ENCODE measurements around the gene TSR3.

The TSR3 gene

DNA sequence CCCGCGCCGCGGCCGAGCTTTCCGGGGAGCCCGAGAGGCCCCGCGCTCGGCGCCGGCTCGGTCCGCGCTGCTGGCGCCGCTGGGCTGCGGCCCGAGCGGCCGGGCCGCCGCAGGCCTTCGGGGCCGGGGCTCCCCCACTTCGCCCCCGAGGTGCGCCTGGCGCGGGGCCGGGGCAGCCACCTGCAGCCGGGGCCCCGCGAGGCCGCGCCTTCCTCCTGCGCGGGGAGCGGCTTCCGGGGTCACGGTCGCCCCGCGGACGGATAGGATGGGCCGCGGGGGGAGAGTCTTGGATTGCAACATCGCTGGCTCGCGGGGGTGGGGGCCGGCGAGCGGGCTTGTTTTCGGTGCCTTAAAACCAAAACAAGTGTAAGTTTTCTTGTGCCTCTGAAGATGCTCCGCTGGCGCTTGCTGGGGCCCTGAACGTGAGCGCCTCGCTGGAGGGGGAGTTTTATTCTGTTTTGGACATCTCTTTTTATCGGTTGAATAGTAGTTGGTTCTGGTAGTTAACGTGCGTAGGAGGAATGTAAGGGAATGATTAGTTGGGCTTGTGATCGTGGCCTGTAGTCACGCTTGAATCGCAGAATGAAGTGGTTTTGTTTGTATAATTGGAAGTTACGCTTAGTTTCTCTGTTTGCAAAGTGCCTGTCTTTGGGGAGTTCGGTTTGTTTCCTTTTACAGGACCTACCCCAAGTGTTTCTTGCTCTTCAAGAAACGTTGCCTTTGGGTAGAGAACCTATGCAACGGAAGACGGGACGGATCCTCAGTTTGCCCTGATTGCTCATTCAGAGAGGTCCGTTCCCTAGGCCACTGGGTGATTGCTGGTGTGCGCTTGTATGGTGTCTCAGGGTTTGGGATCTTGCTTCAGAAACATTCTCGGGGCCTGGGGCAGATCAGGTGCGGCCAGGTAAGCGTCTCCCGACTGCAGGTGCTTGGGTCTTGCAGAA is 41.5 kb downstream of the TSR3 start:
- no peak for DNase-seq (ENCODE audit: low spot score)
- TF ChIP-seq, protein P1, sequence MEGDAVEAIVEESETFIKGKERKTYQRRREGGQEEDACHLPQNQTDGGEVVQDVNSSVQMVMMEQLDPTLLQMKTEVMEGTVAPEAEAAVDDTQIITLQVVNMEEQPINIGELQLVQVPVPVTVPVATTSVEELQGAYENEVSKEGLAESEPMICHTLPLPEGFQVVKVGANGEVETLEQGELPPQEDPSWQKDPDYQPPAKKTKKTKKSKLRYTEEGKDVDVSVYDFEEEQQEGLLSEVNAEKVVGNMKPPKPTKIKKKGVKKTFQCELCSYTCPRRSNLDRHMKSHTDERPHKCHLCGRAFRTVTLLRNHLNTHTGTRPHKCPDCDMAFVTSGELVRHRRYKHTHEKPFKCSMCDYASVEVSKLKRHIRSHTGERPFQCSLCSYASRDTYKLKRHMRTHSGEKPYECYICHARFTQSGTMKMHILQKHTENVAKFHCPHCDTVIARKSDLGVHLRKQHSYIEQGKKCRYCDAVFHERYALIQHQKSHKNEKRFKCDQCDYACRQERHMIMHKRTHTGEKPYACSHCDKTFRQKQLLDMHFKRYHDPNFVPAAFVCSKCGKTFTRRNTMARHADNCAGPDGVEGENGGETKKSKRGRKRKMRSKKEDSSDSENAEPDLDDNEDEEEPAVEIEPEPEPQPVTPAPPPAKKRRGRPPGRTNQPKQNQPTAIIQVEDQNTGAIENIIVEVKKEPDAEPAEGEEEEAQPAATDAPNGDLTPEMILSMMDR (IDR thresholded peaks at IDR 0.05; ENCODE audit: poor library complexity, severe bottlenecking) = no peak
- Histone ChIP-seq H3K4me1 (ENCODE audit: insufficient read depth, poor library complexity, severe bottlenecking) (peaks cover 9% of the 10 kb centered on the region), H3K9me3 (ENCODE audit: severe bottlenecking) (no peaks in the 10 kb centered on the region), H3K4me3 (ENCODE audit: severe bottlenecking) (peak overlapping the region; percentile 46), H3K27me3 (ENCODE audit: insufficient read depth, poor library complexity, severe bottlenecking) (no peaks in the 10 kb centered on the region), H3K36me3 (ENCODE audit: low read depth) (peaks cover 42% of the 10 kb centered on the region), H3K27ac (ENCODE audit: poor library complexity, severe bottlenecking) (peak overlapping the region; percentile 84)
- ATAC-seq (ENCODE audit: low read depth) = no peak

DNA sequence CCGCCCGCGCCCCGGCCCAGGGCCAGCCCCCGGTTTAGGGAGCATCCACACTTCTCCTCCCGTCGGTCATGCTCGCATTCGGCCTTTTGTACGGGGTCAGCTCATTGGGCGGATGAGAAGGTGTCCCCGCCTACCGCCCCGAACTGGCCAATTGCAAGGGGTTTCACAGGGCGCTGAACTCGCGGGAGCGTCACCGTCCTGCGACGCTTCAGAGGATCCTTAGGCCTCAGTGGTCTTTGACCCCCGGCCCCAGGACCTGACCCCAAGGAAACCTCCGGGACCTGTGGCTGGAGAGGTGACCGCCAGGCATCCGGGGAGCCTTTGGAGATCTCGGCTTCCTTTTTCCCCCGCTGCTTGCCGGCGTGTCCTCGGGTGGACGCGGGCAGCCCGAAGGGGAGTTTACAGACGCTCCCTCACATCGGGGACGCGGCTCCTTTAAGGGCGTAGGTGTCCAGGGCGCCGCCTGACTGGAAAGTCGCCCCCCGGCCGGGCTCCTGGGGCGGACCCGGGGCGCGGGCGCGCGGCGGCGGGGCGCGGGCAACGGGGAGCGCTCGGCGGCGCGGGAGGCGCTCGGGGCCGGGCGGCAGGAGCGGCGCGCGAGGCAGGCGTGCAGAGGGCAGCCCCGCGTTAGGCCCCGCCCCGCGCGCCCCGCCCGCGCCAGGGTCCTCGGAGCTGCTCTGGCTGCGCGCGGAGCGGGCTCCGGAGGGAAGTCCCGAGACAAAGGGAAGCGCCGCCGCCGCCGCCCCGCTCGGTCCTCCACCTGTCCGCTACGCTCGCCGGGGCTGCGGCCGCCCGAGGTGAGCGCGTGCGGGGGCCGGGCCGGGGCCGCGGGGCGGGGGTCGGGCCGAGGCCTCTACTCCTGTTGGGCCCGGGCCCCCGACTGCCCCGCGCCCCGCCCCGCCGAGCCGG is 42.4 kb downstream of the TSR3 start, which contains the start of gene UBE2I:
UBE2I (plus strand) TSS at position 660 of the 909 bp plus-strand sequence. CDS start 4,395 bp downstream, outside the sequence.
- Histone ChIP-seq H3K4me1 (ENCODE audit: insufficient read depth, poor library complexity, severe bottlenecking) (peaks cover 9% of the 10 kb centered on the region), H3K4me3 (ENCODE audit: severe bottlenecking) (peak within 1 kb of the TSS; percentile 46), H3K9me3 (ENCODE audit: severe bottlenecking) (no peaks in the 10 kb centered on the region), H3K36me3 (ENCODE audit: low read depth) (peaks cover 33% of the 10 kb centered on the region), H3K27ac (ENCODE audit: poor library complexity, severe bottlenecking) (peak within 1 kb of the TSS; percentile 84), H3K27me3 (ENCODE audit: insufficient read depth, poor library complexity, severe bottlenecking) (no peaks in the 10 kb centered on the region)
- DNase-seq (ENCODE audit: low spot score) (peak; percentile 97), ATAC-seq (ENCODE audit: low read depth) (peak; percentile 86)
- TF ChIP-seq, protein P1 (IDR thresholded peaks at IDR 0.05; ENCODE audit: poor library complexity, severe bottlenecking) = no peak

DNA sequence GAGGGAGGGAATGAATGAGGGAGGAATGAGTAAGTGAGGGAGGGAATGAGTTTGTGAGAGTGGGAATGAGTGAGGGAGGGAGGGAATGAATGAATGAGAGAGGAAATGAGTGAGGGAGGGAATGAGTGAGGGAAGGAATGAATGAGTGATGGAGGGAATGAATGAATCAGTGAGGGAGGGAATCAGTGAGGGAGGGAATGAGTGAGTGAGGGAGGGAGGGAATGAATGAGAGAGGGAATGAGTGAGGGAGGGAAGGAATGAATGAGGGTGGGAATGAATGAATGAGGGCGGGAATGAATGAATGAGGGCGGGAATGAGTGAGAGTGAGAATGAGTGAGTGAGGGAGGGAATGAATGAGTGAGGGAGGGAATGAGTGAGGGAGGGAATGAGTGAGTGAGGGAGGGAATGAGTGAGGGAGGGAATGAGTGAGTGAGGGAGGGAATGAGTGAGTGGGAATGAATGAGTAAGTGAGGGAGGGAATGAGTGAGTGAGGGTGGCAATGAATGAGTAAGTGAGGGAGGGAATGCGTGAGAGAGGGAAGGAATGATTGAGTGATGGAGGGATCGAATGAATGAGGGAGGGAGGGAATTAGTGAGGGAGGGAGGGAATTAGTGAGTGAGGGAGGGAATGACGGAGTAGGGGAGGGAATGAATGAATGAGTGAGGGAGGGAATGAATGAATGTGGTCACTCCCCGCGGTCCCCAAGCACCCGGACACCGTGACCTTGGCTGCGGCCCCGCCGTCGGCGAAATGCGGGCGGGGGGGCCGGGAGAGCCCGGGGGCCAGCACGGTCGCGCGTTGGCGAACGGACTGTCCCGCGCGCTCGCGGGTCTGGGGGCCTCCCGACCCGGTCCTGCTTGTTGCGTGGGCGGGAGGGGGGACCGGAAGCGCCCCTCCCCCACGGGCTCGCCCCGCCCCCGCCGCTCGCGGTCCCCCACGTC is 43.4 kb downstream of the TSR3 start:
- TF ChIP-seq, protein P1 (IDR thresholded peaks at IDR 0.05; ENCODE audit: poor library complexity, severe bottlenecking) = no peak
- Histone ChIP-seq H3K9me3 (ENCODE audit: severe bottlenecking) (no peaks in the 10 kb centered on the region), H3K4me3 (ENCODE audit: severe bottlenecking) (peak overlapping the region; percentile 46), H3K36me3 (ENCODE audit: low read depth) (peaks cover 25% of the 10 kb centered on the region), H3K27me3 (ENCODE audit: insufficient read depth, poor library complexity, severe bottlenecking) (no peaks in the 10 kb centered on the region), H3K27ac (ENCODE audit: poor library complexity, severe bottlenecking) (peak overlapping the region; percentile 84), H3K4me1 (ENCODE audit: insufficient read depth, poor library complexity, severe bottlenecking) (peaks cover 9% of the 10 kb centered on the region)
- DNase-seq (ENCODE audit: low spot score) = no peak
- peak; percentile 18; the same call in 1 of the 3 replicates for ATAC-seq (ENCODE audit: low read depth)

DNA sequence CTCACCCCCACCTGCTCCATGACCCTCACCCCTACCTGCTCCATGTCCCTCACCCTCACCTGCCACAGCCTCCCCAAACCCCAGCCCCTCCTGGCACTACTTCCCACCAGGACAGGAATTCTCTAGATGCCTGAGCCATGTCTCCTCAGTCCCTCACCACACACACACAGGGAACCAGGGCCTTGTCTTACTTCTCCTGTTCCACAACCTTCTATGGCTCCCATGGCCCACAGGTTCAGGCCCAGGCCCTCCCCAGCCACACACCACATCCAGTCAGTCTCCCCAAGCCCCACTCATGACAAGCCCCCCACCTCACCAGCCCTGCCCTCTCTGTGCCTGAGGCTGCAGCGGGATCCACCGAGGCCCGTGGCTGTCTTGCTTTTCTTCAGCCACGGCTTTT is 45.3 kb downstream of the TSR3 start:
- no peak for ATAC-seq (ENCODE audit: low read depth)
- Histone ChIP-seq H3K4me1 (ENCODE audit: insufficient read depth, poor library complexity, severe bottlenecking) (peaks cover 10% of the 10 kb centered on the region), H3K4me3 (ENCODE audit: severe bottlenecking) (no peak overlapping the region), H3K27me3 (ENCODE audit: insufficient read depth, poor library complexity, severe bottlenecking) (no peaks in the 10 kb centered on the region), H3K9me3 (ENCODE audit: severe bottlenecking) (no peaks in the 10 kb centered on the region), H3K27ac (ENCODE audit: poor library complexity, severe bottlenecking) (no peak overlapping the region), H3K36me3 (ENCODE audit: low read depth) (peaks cover 8% of the 10 kb centered on the region)
- no peak for DNase-seq (ENCODE audit: low spot score)
- TF ChIP-seq, protein P1 (IDR thresholded peaks at IDR 0.05; ENCODE audit: poor library complexity, severe bottlenecking) = no peak

Measured in RWPE2 (cell line).